MM.1S (cell line): ENCODE measurements around the gene ZDHHC8.

Experiments
- DNase-seq: peaks from one replicate; pipeline ENCODE4 v3.0.0-alpha.2; 2015
- H2AFZ ChIP-seq: fragments of 300-600 bp; sonication (generic); 2 replicates; pipeline ENCODE4 v1.6.0; 2016; ENCODE audit warnings: antibody characterized with exemption, low read length
- H3F3A ChIP-seq: fragments of 300-600 bp; sonication (generic); 2 replicates; pipeline ENCODE4 v1.6.1; 2016; ENCODE audit warnings: mild to moderate bottlenecking, antibody characterized with exemption, low read length, moderate library complexity, mixed read lengths; ENCODE audit not compliant: insufficient read depth
- H3K27ac ChIP-seq: fragments of 300-600 bp; sonication (generic); 2 replicates; pipeline ENCODE4 v1.5.1; 2016; ENCODE audit warnings: mild to moderate bottlenecking, low read length
- H3K27me3 ChIP-seq: fragments of 300-600 bp; sonication (generic); replicated peaks from 2 replicates; pipeline ENCODE4 v1.6.0; 2016; ENCODE audit warnings: low read length; ENCODE audit not compliant: insufficient read depth
- H3K36me3 ChIP-seq: fragments of 300-600 bp; sonication (generic); replicated peaks from 2 replicates; pipeline ENCODE4 v1.6.1; 2016; ENCODE audit warnings: mild to moderate bottlenecking, low read length, mixed read lengths; ENCODE audit not compliant: insufficient read depth
- H3K4me1 ChIP-seq: fragments of 300-600 bp; sonication (generic); 2 replicates; pipeline ENCODE4 v1.6.1; 2016; ENCODE audit warnings: low read length, mixed read lengths
- H3K4me2 ChIP-seq: fragments of 300-600 bp; sonication (generic); 2 replicates; pipeline ENCODE4 v1.6.0; 2016; ENCODE audit warnings: low read depth, low read length
- H3K4me3 ChIP-seq: fragments of 300-600 bp; sonication (generic); 2 replicates; pipeline ENCODE4 v1.5.1; 2016; ENCODE audit warnings: low read length, mixed read lengths
- H3K79me2 ChIP-seq: fragments of 300-600 bp; sonication (generic); 2 replicates; pipeline ENCODE4 v1.6.1; 2016; ENCODE audit warnings: mixed run types, low read length, mixed read lengths
- H3K9ac ChIP-seq: fragments of 300-600 bp; sonication (generic); 2 replicates; pipeline ENCODE4 v1.6.1; 2016; ENCODE audit warnings: low read length, mixed read lengths
- H3K9me2 ChIP-seq: fragments of 300-600 bp; sonication (generic); replicated peaks from 2 replicates; pipeline ENCODE4 v1.6.1; 2016; ENCODE audit warnings: mild to moderate bottlenecking, low read length, mixed read lengths; ENCODE audit not compliant: insufficient read depth
- H3K9me3 ChIP-seq: fragments of 300-600 bp; sonication (generic); replicated peaks from 2 replicates; pipeline ENCODE4 v1.6.1; 2016; ENCODE audit warnings: mild to moderate bottlenecking, low read length, mixed read lengths; ENCODE audit not compliant: insufficient read depth
- H4K20me1 ChIP-seq: fragments of 300-600 bp; sonication (generic); 2 replicates; pipeline ENCODE4 v1.6.1; 2016; ENCODE audit warnings: mild to moderate bottlenecking, low read length, moderate library complexity, mixed read lengths; ENCODE audit not compliant: insufficient read depth
- EZH2 ChIP-seq: fragments of 300-600 bp; sonication (generic); optimal IDR thresholded peaks from 2 replicates; pipeline ENCODE3; 2017; ENCODE audit warnings: low read depth, mild to moderate bottlenecking, antibody characterized with exemption, low read length, mixed read lengths
- EZH2phosphoT487 ChIP-seq: fragments of 300-600 bp; sonication (generic); IDR thresholded peaks from 2 replicates; pipeline ENCODE4 v1.6.1; 2018; ENCODE audit warnings: antibody characterized with exemption, low read length
- TF ChIP-seq, protein P1 (sequence below): fragments of 300-600 bp; sonication (generic); IDR thresholded peaks from 2 replicates; pipeline ENCODE4 v1.5.1; 2016; ENCODE audit warnings: antibody characterized with exemption, low read length, mixed read lengths

Gene ZDHHC8

DNA sequence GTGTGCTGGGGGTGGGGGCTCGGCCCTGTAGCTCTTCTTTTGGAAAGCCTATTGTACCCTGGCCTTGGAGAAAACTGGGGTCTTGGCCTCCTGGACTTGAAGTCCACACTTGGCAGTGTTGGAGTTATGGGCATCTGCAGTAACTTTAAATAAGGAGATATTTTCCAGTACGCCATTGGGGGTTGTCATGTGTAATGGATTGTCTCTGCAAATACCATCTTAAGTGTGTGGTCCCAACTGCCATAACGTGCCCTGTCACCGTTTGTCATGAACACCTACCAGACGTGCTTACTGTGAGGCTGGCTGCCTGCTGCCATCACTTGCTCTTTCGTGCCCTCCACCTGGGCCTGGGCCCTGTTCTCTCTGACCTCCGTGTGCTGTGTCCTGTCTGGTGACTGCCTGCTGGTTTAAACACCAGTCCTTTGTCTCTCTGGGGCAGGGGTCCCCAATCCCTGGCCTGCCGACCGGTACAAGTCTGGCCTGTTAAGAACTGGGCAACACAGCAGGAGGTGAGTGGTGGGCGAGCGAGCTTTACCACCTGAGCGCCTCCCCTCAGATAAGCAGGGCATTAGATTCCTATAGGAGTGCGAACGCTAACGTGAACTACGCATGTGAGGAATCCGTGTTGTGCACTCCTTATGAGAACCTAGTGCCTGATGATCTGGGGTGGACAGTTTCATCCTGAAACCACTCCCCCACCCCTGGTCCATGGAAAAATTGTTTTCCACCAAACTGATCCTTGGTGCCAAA is 3.6 kb upstream of the ZDHHC8 start:
- H3K4me3 ChIP-seq = no peak overlapping the region
- no peaks in the 10 kb centered on the region; the same call in 1 of the 2 replicates for H3K36me3 ChIP-seq
- H3K9ac ChIP-seq = no peak overlapping the region
- no peaks in the 10 kb centered on the region for H3K27me3 ChIP-seq
- no peak overlapping the region for H3K27ac ChIP-seq
- no peak overlapping the region for H2AFZ ChIP-seq
- DNase-seq = no peak
- H3K9me2 ChIP-seq = no peaks in the 10 kb centered on the region
- peaks cover 36% of the 10 kb centered on the region for H3F3A ChIP-seq
- H3K79me2 ChIP-seq = peaks cover 28% of the 10 kb centered on the region
- H4K20me1 ChIP-seq = peaks cover 12% of the 10 kb centered on the region; the same call in 1 of the 2 replicates
- no peaks in the 10 kb centered on the region for H3K9me3 ChIP-seq
- no peak overlapping the region for H3K4me2 ChIP-seq
- H3K4me1 ChIP-seq = 0 out of 2 replicates have a peak, but pooled peaks cover 3% of the 10 kb centered on the region
- TF ChIP-seq EZH2 = no peak

- no peak overlapping the region for H2AFZ ChIP-seq
- H3K4me3 ChIP-seq = no peak overlapping the region
- peaks cover 25% of the 10 kb centered on the region for H3K79me2 ChIP-seq
- no peaks in the 10 kb centered on the region for H3K9me3 ChIP-seq
- TF ChIP-seq, protein P1, sequence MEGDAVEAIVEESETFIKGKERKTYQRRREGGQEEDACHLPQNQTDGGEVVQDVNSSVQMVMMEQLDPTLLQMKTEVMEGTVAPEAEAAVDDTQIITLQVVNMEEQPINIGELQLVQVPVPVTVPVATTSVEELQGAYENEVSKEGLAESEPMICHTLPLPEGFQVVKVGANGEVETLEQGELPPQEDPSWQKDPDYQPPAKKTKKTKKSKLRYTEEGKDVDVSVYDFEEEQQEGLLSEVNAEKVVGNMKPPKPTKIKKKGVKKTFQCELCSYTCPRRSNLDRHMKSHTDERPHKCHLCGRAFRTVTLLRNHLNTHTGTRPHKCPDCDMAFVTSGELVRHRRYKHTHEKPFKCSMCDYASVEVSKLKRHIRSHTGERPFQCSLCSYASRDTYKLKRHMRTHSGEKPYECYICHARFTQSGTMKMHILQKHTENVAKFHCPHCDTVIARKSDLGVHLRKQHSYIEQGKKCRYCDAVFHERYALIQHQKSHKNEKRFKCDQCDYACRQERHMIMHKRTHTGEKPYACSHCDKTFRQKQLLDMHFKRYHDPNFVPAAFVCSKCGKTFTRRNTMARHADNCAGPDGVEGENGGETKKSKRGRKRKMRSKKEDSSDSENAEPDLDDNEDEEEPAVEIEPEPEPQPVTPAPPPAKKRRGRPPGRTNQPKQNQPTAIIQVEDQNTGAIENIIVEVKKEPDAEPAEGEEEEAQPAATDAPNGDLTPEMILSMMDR = no peak
- no peak for TF ChIP-seq EZH2phosphoT487
- no peak for TF ChIP-seq EZH2
- H3K9ac ChIP-seq = no peak overlapping the region
- H3K36me3 ChIP-seq = no peaks in the 10 kb centered on the region; the same call in 1 of the 2 replicates
- no peak overlapping the region for H3K4me2 ChIP-seq
- peaks cover 36% of the 10 kb centered on the region for H3F3A ChIP-seq
- DNase-seq = no peak
- H4K20me1 ChIP-seq = peaks cover 9% of the 10 kb centered on the region; the same call in 1 of the 2 replicates
- no peaks in the 10 kb centered on the region for H3K27me3 ChIP-seq
- H3K9me2 ChIP-seq = no peaks in the 10 kb centered on the region
- H3K4me1 ChIP-seq = 0 out of 2 replicates have a peak, but pooled peaks cover 3% of the 10 kb centered on the region
- no peak overlapping the region; the same call in 1 of the 2 replicates for H3K27ac ChIP-seq
Measured at GRCh38 chr22:20128619-20128901, 3.0 kb upstream of the ZDHHC8 start.

DNA sequence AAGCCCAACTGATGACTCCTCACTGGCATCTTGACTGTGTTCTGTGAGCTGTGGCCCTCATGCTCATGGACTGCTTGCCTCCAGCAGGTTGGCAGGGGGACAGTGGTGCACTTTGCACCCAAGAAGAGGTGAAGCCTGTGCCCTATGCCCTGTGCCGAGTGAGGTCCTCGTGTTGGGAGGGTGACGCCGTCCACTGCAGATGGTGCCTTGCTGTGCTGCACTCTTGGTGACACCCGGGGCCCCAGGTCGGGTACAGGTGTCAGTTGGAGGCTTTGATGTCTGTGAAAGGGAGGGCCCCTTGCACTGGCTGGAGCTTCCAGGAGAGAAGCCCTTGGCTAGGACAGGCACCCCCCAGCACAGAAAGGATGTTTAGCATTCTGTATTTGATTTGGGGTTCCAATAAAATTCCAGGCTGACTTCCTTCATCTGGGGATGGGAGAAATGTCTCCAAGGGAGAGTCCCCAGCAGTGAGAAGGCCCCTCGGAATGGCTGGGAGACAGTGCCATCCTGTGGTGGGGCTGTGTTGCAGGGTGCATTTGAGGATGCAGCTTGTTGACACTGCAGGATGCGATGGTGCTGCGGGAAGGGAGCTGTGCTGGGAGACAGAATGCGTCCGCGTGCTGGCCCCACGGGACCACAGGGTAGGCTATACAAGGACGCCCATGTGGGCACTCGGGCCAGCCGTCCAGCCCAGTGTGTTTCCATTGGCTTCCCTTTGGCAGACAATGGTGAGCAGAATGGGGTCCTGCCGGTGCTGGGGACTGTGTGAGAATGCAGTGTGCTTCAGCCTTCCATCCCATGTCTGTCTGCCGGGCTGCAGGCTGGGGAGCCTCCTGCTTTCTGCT is 2.5 kb upstream of the ZDHHC8 start:
- Histone ChIP-seq H3K79me2 (peaks cover 21% of the 10 kb centered on the region), H3K27ac (no peak overlapping the region; the same call in 1 of the 2 replicates), H3K4me2 (no peak overlapping the region), H3K4me1 (0 out of 2 replicates have a peak, but pooled peaks cover 3% of the 10 kb centered on the region), H3K9me3 (no peaks in the 10 kb centered on the region), H3F3A (peaks cover 36% of the 10 kb centered on the region), H2AFZ (no peak overlapping the region), H3K9ac (no peak overlapping the region), H3K27me3 (no peaks in the 10 kb centered on the region), H3K9me2 (no peaks in the 10 kb centered on the region), H3K36me3 (no peaks in the 10 kb centered on the region; the same call in 1 of the 2 replicates), H4K20me1 (0 out of 2 replicates have a peak, but pooled peaks cover 5% of the 10 kb centered on the region), H3K4me3 (no peak overlapping the region)
- peak; percentile 42 for DNase-seq
- TF ChIP-seq, protein P1 = peak; percentile 47
- TF ChIP-seq EZH2phosphoT487 = no peak
